Muscle of leg (tissue), 11 donors: ENCODE data around the gene RAB44. TPM values are rescaled to one million over a fixed set of nuclear protein-coding genes. Genes with fewer than 3 reads are reported as not detected.

Experiments
- DNase-seq: peaks from one replicate; pipeline ENCODE4 v3.0.0; 2013
- H3K27ac ChIP-seq: one replicate; pipeline ENCODE4 v1.5.1; 2013; ENCODE audit warnings: mild to moderate bottlenecking, low read length, control low read depth
- H3K27me3 ChIP-seq: one replicate; pipeline ENCODE4 v1.6.1; 2013; ENCODE audit warnings: low read length; ENCODE audit not compliant: control insufficient read depth, insufficient read depth
- H3K36me3 ChIP-seq: one replicate; pipeline ENCODE4 v1.6.1; 2013; ENCODE audit warnings: low read length; ENCODE audit not compliant: control insufficient read depth, insufficient read depth
- H3K4me1 ChIP-seq: one replicate; pipeline ENCODE4 v1.6.1; 2013; ENCODE audit warnings: low read length; ENCODE audit not compliant: control insufficient read depth, insufficient read depth
- H3K4me3 ChIP-seq: one replicate; pipeline ENCODE4 v1.5.1; 2013; ENCODE audit warnings: low read length, control low read depth
- H3K9me3 ChIP-seq: replicated peaks from 2 replicates; pipeline ENCODE4 v1.6.1; 2013; ENCODE audit warnings: low read depth, low read length; ENCODE audit not compliant: control insufficient read depth
- WGBS: methylation state at CpG from one replicate; pipeline ENCODE4 v1.1.5; 2013; ENCODE audit warnings: missing lambda C conversion rate; ENCODE audit not compliant: insufficient coverage; 5-methylcytosine and 5-hydroxymethylcytosine counted together
- polyA plus RNA-seq, 8 donors: library from polyadenylated mRNA; unstranded; fragments of 120-200 nt; gene quantifications; one replicate each; pipeline versions ENCODE4 v1.2.1 to v1.2.3, GENCODE V29; 2013; ENCODE audit warnings: inconsistent platforms in 1 of 8, low replicate concordance in 1 of 8; ENCODE audit not compliant: insufficient read length in 8 of 8, insufficient read depth in 1 of 8
- total RNA-seq: library from RNA; stranded (reverse); fragments of 120-200 nt; gene quantifications from one replicate; pipeline ENCODE4 v1.2.4, GENCODE V29; 2013

The RAB44 gene
- total and polyA plus RNA-seq, 9 donors = 0.04 to 0.23 (median 0.15) TPM

DNA sequence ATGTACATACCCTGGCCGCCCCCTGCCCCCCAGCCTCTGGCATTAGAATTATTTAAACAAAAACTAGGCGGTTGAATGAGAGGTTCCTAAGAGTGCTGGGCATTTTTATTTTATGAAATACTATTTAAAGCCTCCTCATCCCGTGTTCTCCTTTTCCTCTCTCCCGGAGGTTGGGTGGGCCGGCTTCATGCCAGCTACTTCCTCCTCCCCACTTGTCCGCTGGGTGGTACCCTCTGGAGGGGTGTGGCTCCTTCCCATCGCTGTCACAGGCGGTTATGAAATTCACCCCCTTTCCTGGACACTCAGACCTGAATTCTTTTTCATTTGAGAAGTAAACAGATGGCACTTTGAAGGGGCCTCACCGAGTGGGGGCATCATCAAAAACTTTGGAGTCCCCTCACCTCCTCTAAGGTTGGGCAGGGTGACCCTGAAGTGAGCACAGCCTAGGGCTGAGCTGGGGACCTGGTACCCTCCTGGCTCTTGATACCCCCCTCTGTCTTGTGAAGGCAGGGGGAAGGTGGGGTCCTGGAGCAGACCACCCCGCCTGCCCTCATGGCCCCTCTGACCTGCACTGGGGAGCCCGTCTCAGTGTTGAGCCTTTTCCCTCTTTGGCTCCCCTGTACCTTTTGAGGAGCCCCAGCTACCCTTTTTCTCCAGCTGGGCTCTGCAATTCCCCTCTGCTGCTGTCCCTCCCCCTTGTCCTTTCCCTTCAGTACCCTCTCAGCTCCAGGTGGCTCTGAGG lies 11.5 kb upstream of the RAB44 start:
- 81% methylated on average over 8 of the region's 11 CpGs for WGBS
- no peaks in the 10 kb centered on the region for H3K9me3 ChIP-seq
- no peak overlapping the region for H3K4me3 ChIP-seq
- H3K36me3 ChIP-seq = peaks cover 42% of the 10 kb centered on the region
- no peak overlapping the region for H3K27ac ChIP-seq
- H3K4me1 ChIP-seq = peaks cover 23% of the 10 kb centered on the region
- no peak for DNase-seq
- no peaks in the 10 kb centered on the region for H3K27me3 ChIP-seq

DNA sequence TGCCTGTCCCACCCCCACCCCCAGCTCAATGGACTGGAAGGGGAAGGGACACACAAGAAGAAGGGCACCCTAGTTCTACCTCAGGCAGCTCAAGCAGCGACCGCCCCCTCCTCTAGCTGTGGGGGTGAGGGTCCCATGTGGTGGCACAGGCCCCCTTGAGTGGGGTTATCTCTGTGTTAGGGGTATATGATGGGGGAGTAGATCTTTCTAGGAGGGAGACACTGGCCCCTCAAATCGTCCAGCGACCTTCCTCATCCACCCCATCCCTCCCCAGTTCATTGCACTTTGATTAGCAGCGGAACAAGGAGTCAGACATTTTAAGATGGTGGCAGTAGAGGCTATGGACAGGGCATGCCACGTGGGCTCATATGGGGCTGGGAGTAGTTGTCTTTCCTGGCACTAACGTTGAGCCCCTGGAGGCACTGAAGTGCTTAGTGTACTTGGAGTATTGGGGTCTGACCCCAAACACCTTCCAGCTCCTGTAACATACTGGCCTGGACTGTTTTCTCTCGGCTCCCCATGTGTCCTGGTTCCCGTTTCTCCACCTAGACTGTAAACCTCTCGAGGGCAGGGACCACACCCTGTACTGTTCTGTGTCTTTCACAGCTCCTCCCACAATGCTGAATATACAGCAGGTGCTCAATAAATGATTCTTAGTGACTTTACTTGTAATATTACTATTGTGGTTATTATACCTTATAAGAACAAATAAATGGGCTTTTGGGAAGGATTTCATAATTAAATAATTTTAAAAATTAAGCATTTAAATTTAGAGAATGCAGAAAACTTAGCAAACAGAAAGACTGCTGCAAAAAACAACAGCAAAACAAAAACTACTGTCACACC lies 10.7 kb upstream of the RAB44 start:
- Histone ChIP-seq H3K9me3 (no peaks in the 10 kb centered on the region), H3K4me3 (no peak overlapping the region), H3K36me3 (peaks cover 42% of the 10 kb centered on the region), H3K4me1 (peaks cover 18% of the 10 kb centered on the region), H3K27me3 (no peaks in the 10 kb centered on the region), H3K27ac (no peak overlapping the region)
- DNase-seq = no peak
- WGBS = 82% methylated on average over 2 of the region's 10 CpGs

DNA sequence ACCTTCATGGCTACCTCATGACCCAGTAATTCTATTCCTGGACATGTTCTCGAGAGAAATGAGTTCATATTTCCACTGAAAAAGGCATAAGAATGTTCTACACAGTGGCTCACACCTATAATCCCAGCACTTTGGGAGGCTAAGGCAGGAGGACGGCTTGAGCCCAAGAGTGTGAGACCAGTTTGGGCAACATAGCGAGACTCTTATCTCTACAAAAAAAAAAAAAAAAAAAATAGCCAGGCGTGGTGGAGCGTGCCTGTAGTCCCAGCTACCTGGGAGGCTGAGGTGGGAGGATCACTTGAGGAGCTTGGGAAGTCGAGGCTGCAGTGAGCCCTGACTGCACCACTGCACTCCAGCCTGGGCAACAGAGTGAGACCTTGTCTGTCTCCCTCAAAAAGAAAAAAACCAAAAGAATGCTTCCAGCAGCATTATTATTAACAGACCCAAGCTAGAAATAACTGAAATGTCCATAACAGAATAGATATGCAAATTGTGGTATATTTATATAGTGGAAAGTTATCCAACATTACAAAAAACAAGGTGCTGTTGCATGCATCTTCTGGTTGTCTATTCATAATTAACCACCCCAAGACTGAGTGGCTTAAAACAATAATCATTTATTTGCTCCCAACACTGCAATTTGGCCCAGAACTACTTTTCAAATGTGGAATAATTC lies 9.4 kb upstream of the RAB44 start:
- Histone ChIP-seq H3K27ac (no peak overlapping the region), H3K9me3 (no peaks in the 10 kb centered on the region), H3K27me3 (no peaks in the 10 kb centered on the region), H3K36me3 (peaks cover 37% of the 10 kb centered on the region), H3K4me1 (peaks cover 12% of the 10 kb centered on the region), H3K4me3 (no peak overlapping the region)
- DNase-seq = no peak
- WGBS = 89% methylated on average over 3 of the region's 6 CpGs

DNA sequence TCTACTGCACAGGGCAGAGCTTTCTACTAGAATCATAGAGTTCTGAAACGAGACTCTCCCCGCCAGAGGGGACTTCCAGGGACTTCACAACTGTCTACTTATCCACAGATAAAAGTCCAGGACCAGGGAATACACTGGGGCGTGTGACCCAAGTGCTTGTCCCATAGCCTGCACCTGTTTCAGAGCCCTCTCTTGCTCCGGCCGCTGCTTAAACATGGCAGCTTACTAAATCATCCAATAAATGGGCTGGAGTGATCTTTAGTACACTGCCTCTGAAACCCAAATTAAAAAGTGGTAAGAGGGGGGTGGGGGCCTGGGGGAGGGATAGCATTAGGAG lies 8.9 kb upstream of the RAB44 start:
- Histone ChIP-seq H3K4me1 (peaks cover 10% of the 10 kb centered on the region), H3K4me3 (no peak overlapping the region), H3K9me3 (no peaks in the 10 kb centered on the region), H3K27me3 (no peaks in the 10 kb centered on the region), H3K36me3 (peaks cover 32% of the 10 kb centered on the region), H3K27ac (no peak overlapping the region)
- no peak for DNase-seq
- WGBS = 73% methylated on average over 5 of the region's 5 CpGs

DNA sequence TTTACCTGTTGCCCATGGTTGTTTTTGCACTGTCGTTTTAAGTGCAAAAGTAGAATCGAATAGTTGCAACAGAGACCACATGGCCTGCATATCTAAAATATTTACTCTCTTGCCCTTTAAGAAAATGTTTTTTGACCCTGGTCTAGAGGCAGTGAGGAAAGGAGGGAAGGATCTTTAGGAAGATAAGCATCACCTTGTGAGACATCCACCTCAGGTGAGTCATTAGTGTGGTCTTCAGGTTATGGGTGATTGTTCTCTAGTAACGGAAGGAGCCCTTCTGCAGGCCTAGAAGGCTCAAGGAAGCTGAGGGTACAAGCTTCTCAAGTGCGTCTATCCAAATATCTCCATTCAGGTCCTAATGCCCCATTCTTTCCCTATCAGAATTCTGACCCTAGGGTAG lies 6.6 kb upstream of the RAB44 start:
- Histone ChIP-seq H3K4me3 (no peak overlapping the region), H3K4me1 (peaks cover 5% of the 10 kb centered on the region), H3K27ac (no peak overlapping the region), H3K9me3 (no peaks in the 10 kb centered on the region), H3K36me3 (peaks cover 11% of the 10 kb centered on the region), H3K27me3 (no peaks in the 10 kb centered on the region)
- DNase-seq = no peak
- WGBS = no CpG with 5 or more reads among the region's 4 CpGs

DNA sequence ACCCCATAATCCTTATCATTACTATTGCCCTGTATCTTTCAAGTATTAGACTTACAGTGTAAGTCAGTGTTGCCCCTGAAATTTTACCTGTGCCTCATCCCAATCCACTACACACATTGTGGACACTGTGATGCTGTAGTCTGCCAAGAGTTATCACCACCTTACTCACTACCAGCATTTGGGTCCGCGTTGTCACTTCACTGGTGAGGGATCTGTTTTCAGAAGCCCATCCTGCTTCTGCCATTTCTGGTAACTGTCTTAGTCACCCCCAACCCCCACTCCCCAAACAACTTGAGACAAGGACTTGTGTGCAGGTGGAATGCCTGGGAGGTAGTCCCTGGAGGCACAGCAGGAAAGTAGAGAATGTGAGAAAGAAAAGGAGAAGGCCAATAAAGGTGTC lies 6.0 kb upstream of the RAB44 start:
- peaks cover 5% of the 10 kb centered on the region for H3K4me1 ChIP-seq

DNA sequence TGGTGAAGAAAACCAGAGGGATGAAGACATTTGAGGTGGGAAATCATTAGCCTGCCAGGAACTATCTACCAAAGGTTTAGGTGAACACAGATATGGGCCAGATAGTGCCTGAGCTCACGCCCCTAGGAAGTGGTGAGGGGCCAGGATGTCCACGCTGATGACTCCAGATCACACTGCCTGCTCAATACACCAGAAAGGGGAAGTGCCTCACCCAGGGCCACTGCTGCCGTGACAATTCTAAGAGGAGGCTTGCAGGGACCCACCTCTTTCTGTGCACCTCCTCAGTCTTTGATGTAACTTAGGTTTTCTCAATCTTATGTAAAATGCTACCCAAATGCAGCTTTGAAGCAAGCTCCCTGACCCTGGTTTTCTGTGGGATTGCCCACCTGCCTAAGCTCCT lies 5.4 kb upstream of the RAB44 start:
- Histone ChIP-seq H3K27me3 (no peaks in the 10 kb centered on the region), H3K36me3 (no peaks in the 10 kb centered on the region), H3K4me1 (peaks cover 5% of the 10 kb centered on the region), H3K27ac (no peak overlapping the region), H3K4me3 (no peak overlapping the region), H3K9me3 (no peaks in the 10 kb centered on the region)
- DNase-seq = no peak
- WGBS = 100% methylated on average over 1 of the region's 3 CpGs

More for the DNA sequence above, 6.0 kb upstream of the RAB44 start:
- Histone ChIP-seq H3K27ac (no peak overlapping the region), H3K27me3 (no peaks in the 10 kb centered on the region), H3K4me3 (no peak overlapping the region), H3K9me3 (no peaks in the 10 kb centered on the region), H3K36me3 (peaks cover 5% of the 10 kb centered on the region)
- DNase-seq = no peak
- no CpG with 5 or more reads among the region's 2 CpGs for WGBS

DNA sequence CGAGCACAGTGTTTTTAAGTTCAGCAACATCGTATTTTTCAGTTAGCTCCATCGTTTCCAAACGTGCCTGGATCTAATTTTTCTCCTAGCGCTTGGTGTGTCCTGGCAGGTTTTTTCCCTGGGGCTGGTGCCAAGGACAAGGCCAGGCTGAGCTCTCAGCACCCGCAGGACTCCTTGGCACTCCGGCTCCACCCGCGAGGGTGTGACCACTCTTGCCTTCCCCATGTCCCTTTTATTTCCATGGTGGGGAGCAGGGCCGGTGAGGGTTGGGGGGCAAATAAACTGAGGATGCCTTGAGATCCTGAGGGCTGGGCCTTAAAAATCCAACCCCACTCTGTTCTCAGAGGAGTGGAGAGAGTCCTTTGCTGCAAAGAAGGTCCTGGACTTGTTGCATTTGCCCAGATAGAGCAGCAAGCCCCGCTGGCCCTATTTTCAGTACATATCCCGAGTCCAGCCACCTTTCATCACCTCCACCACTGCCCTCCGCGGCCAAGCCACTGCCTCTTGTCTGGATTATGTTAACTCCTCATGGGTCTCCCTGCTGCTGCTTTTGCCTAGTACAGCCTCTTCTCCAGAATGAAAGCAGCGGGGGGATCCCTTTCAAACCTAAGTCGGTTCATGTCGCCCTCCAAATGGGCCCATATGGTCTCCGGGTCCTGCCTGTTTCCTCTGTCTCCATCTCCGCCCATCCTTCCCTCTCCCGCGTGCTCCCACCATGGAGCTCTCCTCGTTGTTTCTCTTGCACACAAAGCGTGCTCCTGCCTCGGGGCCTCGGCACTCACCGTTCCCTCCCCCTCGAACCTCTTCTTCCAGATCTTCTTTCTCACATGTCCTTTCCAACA lies 4.5 kb upstream of the RAB44 start:
- Histone ChIP-seq H3K27ac (no peak overlapping the region), H3K36me3 (no peaks in the 10 kb centered on the region), H3K9me3 (no peaks in the 10 kb centered on the region), H3K4me1 (peaks cover 5% of the 10 kb centered on the region), H3K27me3 (peaks cover under 1% of the 10 kb centered on the region), H3K4me3 (no peak overlapping the region)
- DNase-seq = no peak
- 55% methylated on average over 22 of the region's 27 CpGs for WGBS

DNA sequence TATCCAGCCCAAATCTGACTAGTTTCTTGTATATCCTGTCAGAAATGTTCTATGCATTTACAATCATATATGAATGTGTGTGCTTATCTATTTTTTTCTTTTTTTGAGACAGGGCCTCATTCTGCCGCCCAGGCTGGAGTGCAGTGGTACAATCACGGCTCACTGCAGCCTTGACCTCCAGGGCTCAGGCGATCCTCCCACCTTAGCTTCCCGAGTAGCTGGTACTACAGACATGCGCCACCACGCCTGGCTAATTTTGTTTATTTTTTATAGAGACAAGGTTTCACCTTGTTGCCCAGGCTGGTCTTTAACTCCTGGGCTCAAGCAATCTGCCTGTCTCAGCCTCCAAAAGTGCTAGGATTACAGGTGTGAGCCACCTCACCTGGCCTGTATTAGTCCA lies 3.0 kb upstream of the RAB44 start:
- DNase-seq = no peak
- Histone ChIP-seq H3K4me1 (peaks cover 5% of the 10 kb centered on the region), H3K36me3 (no peaks in the 10 kb centered on the region), H3K27ac (no peak overlapping the region), H3K4me3 (no peak overlapping the region), H3K27me3 (peaks cover 2% of the 10 kb centered on the region), H3K9me3 (no peaks in the 10 kb centered on the region)
- 83% methylated on average over 5 of the region's 6 CpGs for WGBS
